Fibroblast of lung (primary cell): ENCODE measurements around the gene DYNLT3. TPM values are rescaled to one million over a fixed set of nuclear protein-coding genes. Genes with fewer than 3 reads are reported as not detected.

Experiments used
- DNase-seq, 2 donors: peaks; one replicate each; pipeline versions ENCODE4 v3.0.0 to v3.0.0-alpha.2; 2010; ENCODE audit warnings: low read depth in 2 of 2
- H2AFZ ChIP-seq: 2 replicates; pipeline ENCODE4 v1.5.1; 2012; ENCODE audit warnings: low read length, control low read depth, inconsistent platforms
- H3K27ac ChIP-seq: 2 replicates; pipeline ENCODE4 v1.5.1; 2011; ENCODE audit warnings: low read length, control low read depth; ENCODE audit not compliant: insufficient read depth
- H3K27me3 ChIP-seq: 2 replicates; pipeline ENCODE4 v1.5.1; 2011; ENCODE audit warnings: mild to moderate bottlenecking, low read length; ENCODE audit not compliant: control insufficient read depth, insufficient read depth
- H3K36me3 ChIP-seq: 2 replicates; pipeline ENCODE4 v1.5.1; 2011; ENCODE audit warnings: low read length; ENCODE audit not compliant: control insufficient read depth, insufficient read depth
- H3K4me1 ChIP-seq: 2 replicates; pipeline ENCODE4 v1.5.1; 2011; ENCODE audit warnings: low read length; ENCODE audit not compliant: control insufficient read depth, insufficient read depth; ENCODE audit errors: extremely low read depth
- H3K4me2 ChIP-seq: 2 replicates; pipeline ENCODE4 v1.5.1; 2011; ENCODE audit warnings: low read length, control low read depth; ENCODE audit not compliant: insufficient read depth; ENCODE audit errors: extremely low read depth
- H3K4me3 ChIP-seq, 4 experiments: fragments of 200-600 bp in 1 of 4; sonication (generic) in 1 of 4; replicated peaks in 1 of 4; 2 replicates each; pipeline ENCODE4 v1.5.1; 2011 to 2016; ENCODE audit warnings: low read length in 4 of 4, low read depth in 3 of 4, mild to moderate bottlenecking in 3 of 4, control low read depth in 2 of 4, inconsistent platforms in 1 of 4, mixed read lengths in 1 of 4; ENCODE audit not compliant: insufficient read depth in 1 of 4; ENCODE audit errors: control extremely low read depth in 1 of 4
- H3K79me2 ChIP-seq: 2 replicates; pipeline ENCODE4 v1.5.1; 2012; ENCODE audit warnings: mild to moderate bottlenecking, low read length, inconsistent platforms; ENCODE audit not compliant: control insufficient read depth, insufficient read depth
- H3K9ac ChIP-seq: 2 replicates; pipeline ENCODE4 v1.5.1; 2011; ENCODE audit warnings: mild to moderate bottlenecking, low read length, control low read depth; ENCODE audit not compliant: insufficient read depth
- H3K9me3 ChIP-seq: 2 replicates; pipeline ENCODE4 v1.5.1; 2012; ENCODE audit warnings: low read depth, low read length; ENCODE audit not compliant: control insufficient read depth, insufficient read depth
- H4K20me1 ChIP-seq: 2 replicates; pipeline ENCODE4 v1.5.1; 2011; ENCODE audit warnings: low read length; ENCODE audit not compliant: control insufficient read depth, insufficient read depth; ENCODE audit errors: extremely low read depth
- EZH2 ChIP-seq: IDR thresholded peaks from 2 replicates; pipeline ENCODE4 v1.5.1; 2012; ENCODE audit warnings: low read length, control low read depth, mild to moderate bottlenecking; ENCODE audit errors: missing control alignments
- polyA plus RNA-seq, 2 donors: library from polyadenylated mRNA; depleted of rRNA in 1 of 2; stranded (reverse) in 1 of 2; unstranded in 1 of 2; fragments of >200 nt; gene quantifications; 2 replicates each; pipeline ENCODE4 v1.2.1, GENCODE V29; 2011 to 2012; ENCODE audit warnings: missing spikeins in 1 of 2
- total RNA-seq: library from RNA; depleted of rRNA; stranded (reverse); fragments of >200 nt; gene quantifications from 2 replicates; pipeline ENCODE4 v1.2.1, GENCODE V29; 2014
- TF ChIP-seq, protein P1 (sequence below), 2 donors: IDR thresholded peaks in 1 of 2; conservative IDR thresholded peaks in 1 of 2; 1 replicate in 1 of 2; 2 replicates in 1 of 2; pipeline ENCODE4 v1.5.1; 2011 to 2012; ENCODE audit warnings: low read length in 2 of 2, control low read depth in 1 of 2, inconsistent platforms in 1 of 2, low read depth in 1 of 2, mild to moderate bottlenecking in 1 of 2

The DYNLT3 gene
- total and polyA plus RNA-seq, 2 donors (not counting 1 experiment from before 2014, with no cell fraction given): 59.9 to 80.6 TPM

DNA sequence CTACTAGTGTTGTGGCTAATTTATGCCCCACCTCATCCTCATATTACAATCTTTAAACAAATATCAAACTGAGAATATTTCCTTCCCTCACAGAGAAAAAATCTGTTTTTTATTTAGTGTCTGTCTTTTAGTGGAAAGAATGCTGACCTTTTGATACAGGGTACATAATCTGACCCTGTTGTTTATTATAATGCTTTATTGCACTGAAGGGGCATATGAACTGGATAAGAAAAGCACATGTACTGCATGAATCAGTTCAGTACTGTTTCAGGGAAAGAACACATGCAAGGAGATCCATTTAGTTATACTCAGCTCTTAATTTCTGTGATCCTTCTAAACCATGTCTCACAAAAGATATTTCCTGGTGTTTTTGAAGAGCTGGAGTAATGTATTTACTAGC is 15.5 kb upstream of the DYNLT3 start:
- H3K9me3 ChIP-seq: no peaks in the 10 kb centered on the region
- H3K4me1 ChIP-seq: no peaks in the 10 kb centered on the region
- H2AFZ ChIP-seq: no peak overlapping the region
- TF ChIP-seq, protein P1, sequence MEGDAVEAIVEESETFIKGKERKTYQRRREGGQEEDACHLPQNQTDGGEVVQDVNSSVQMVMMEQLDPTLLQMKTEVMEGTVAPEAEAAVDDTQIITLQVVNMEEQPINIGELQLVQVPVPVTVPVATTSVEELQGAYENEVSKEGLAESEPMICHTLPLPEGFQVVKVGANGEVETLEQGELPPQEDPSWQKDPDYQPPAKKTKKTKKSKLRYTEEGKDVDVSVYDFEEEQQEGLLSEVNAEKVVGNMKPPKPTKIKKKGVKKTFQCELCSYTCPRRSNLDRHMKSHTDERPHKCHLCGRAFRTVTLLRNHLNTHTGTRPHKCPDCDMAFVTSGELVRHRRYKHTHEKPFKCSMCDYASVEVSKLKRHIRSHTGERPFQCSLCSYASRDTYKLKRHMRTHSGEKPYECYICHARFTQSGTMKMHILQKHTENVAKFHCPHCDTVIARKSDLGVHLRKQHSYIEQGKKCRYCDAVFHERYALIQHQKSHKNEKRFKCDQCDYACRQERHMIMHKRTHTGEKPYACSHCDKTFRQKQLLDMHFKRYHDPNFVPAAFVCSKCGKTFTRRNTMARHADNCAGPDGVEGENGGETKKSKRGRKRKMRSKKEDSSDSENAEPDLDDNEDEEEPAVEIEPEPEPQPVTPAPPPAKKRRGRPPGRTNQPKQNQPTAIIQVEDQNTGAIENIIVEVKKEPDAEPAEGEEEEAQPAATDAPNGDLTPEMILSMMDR (conservative IDR thresholded peaks at IDR 0.05 in 1 of 2, IDR thresholded peaks at IDR 0.05 in 1 of 2; ENCODE audit: low read depth in 1 of 2, low read length in 2 of 2): no peak
- no peak for TF ChIP-seq EZH2
- H3K27me3 ChIP-seq: no peaks in the 10 kb centered on the region
- H3K4me2 ChIP-seq: no peak overlapping the region
- H4K20me1 ChIP-seq: no peaks in the 10 kb centered on the region
- no peak overlapping the region for H3K27ac ChIP-seq
- no peak for DNase-seq
- H3K9ac ChIP-seq: no peak overlapping the region
- H3K4me3 ChIP-seq: no peak overlapping the region
- no peaks in the 10 kb centered on the region for H3K36me3 ChIP-seq
- H3K79me2 ChIP-seq: no peaks in the 10 kb centered on the region

DNA sequence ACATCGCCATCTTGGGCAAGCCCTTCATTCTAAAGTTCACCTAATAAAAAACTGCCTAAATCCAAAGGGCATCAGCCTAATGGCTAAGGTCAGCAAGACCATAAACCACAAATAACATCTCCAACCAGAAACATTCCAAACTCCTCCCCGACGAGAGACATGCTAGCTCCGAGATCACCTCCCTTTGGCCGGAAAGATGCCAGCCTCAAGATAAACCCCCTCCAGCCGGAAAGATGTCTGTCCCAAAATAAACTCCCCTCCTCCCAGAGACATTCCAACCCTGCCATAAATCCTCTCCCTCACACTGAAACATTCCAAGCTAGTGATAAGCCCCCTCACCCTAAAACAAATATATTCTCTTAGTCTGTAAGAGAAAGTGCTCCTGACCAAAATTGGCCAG is 13.3 kb upstream of the DYNLT3 start:
- Histone ChIP-seq H4K20me1 (no peaks in the 10 kb centered on the region), H3K9me3 (no peaks in the 10 kb centered on the region), H3K4me1 (no peaks in the 10 kb centered on the region), H3K36me3 (no peaks in the 10 kb centered on the region), H2AFZ (no peak overlapping the region), H3K27ac (no peak overlapping the region), H3K4me3 (no peak overlapping the region), H3K27me3 (no peaks in the 10 kb centered on the region), H3K9ac (no peak overlapping the region), H3K4me2 (no peak overlapping the region), H3K79me2 (no peaks in the 10 kb centered on the region)
- TF ChIP-seq, protein P1 (conservative IDR thresholded peaks at IDR 0.05 in 1 of 2, IDR thresholded peaks at IDR 0.05 in 1 of 2; ENCODE audit: low read depth in 1 of 2, low read length in 2 of 2): no peak
- TF ChIP-seq EZH2: no peak
- DNase-seq: peak in 1 of 2 donors; percentile 49

DNA sequence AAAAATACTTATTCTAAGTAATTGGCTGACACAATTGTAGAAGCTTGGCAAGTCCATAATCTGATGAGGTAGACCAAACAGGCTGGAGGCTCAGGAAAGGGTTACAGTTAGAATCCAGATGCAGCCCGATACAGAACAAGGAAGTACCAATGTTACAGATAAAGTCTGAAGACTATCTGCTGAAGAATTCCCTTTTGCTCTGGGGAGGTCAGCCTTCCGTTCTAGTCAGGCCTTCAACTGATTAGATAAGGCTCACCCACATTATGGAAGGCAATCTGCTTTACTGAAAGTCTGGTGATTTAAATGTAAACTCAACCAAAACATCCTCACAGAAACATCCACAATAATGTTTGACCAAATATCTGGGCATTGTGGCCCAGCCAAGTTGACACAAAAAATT is 7.4 kb upstream of the DYNLT3 start:
- no peaks in the 10 kb centered on the region for H3K79me2 ChIP-seq
- TF ChIP-seq, protein P1 (conservative IDR thresholded peaks at IDR 0.05 in 1 of 2, IDR thresholded peaks at IDR 0.05 in 1 of 2; ENCODE audit: low read depth in 1 of 2, low read length in 2 of 2): no peak
- TF ChIP-seq EZH2: no peak
- H3K9ac ChIP-seq: no peak overlapping the region
- H4K20me1 ChIP-seq: no peaks in the 10 kb centered on the region
- H2AFZ ChIP-seq: no peak overlapping the region
- H3K36me3 ChIP-seq: no peaks in the 10 kb centered on the region
- no peak overlapping the region for H3K4me3 ChIP-seq
- no peaks in the 10 kb centered on the region for H3K9me3 ChIP-seq
- no peak for DNase-seq
- no peak overlapping the region for H3K4me2 ChIP-seq
- H3K4me1 ChIP-seq: no peaks in the 10 kb centered on the region
- H3K27me3 ChIP-seq: no peaks in the 10 kb centered on the region
- H3K27ac ChIP-seq: no peak overlapping the region
